ENCODE data around the gene CCR7. TPM values are rescaled to one million over a fixed set of nuclear protein-coding genes. Genes with fewer than 3 reads are reported as not detected.
A peak's percentile ranks its signal among the peaks of the same experiment; 100 is the strongest.

The CCR7 gene
- total and polyA plus RNA-seq, 2 donors from 2014 or later, result 0.17 to 7.1 TPM

- Histone ChIP-seq H3K4me3 (ENCODE audit: low read length in 3 of 3) (no peak overlapping the region), H3K27ac (ENCODE audit: low read depth in 2 of 2, low read length in 2 of 2) (no peak overlapping the region), H3K27me3 (ENCODE audit: control insufficient read depth, insufficient read depth, low read length) (no peaks in the 10 kb centered on the region), H3K9me3 (ENCODE audit: control insufficient read depth in 2 of 3, insufficient read depth in 1 of 3, low read length in 3 of 3) (no peaks in the 10 kb centered on the region), H3K36me3 (ENCODE audit: control insufficient read depth in 2 of 3, insufficient read depth in 3 of 3, low read length in 3 of 3) (no peaks in the 10 kb centered on the region), H3K9ac (ENCODE audit: low read length in 3 of 3) (no peak overlapping the region), H3K4me1 (ENCODE audit: control insufficient read depth in 2 of 3, insufficient read depth in 2 of 3, low read depth in 1 of 3, low read length in 3 of 3) (peaks cover 0 to 14% (median 11%) of the 10 kb centered on the region in 3 donors)
- TF ChIP-seq, protein P1, sequence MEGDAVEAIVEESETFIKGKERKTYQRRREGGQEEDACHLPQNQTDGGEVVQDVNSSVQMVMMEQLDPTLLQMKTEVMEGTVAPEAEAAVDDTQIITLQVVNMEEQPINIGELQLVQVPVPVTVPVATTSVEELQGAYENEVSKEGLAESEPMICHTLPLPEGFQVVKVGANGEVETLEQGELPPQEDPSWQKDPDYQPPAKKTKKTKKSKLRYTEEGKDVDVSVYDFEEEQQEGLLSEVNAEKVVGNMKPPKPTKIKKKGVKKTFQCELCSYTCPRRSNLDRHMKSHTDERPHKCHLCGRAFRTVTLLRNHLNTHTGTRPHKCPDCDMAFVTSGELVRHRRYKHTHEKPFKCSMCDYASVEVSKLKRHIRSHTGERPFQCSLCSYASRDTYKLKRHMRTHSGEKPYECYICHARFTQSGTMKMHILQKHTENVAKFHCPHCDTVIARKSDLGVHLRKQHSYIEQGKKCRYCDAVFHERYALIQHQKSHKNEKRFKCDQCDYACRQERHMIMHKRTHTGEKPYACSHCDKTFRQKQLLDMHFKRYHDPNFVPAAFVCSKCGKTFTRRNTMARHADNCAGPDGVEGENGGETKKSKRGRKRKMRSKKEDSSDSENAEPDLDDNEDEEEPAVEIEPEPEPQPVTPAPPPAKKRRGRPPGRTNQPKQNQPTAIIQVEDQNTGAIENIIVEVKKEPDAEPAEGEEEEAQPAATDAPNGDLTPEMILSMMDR (IDR thresholded peaks at IDR 0.05; ENCODE audit: borderline replicate concordance, extremely low read depth, insufficient read depth), result no peak
- FAIRE-seq (no peak), DNase-seq (peak in 1 of 5 donors; percentile 4)
- intact Hi-C loops (cut with DNase I), result no loop called here
Measured at GRCh38 chr17:40563220-40564052, 1.8 kb downstream of the CCR7 start.

- Histone ChIP-seq H3K4me1 (ENCODE audit: control insufficient read depth in 2 of 3, insufficient read depth in 2 of 3, low read depth in 1 of 3, low read length in 3 of 3) (peaks cover 0 to 14% (median 12%) of the 10 kb centered on the region in 3 donors), H3K4me3 (ENCODE audit: low read length in 3 of 3) (no peak overlapping the region), H3K27me3 (ENCODE audit: control insufficient read depth, insufficient read depth, low read length) (no peaks in the 10 kb centered on the region), H3K9ac (ENCODE audit: low read length in 3 of 3) (no peak overlapping the region), H3K9me3 (ENCODE audit: control insufficient read depth in 2 of 3, insufficient read depth in 1 of 3, low read length in 3 of 3) (no peaks in the 10 kb centered on the region), H3K36me3 (ENCODE audit: control insufficient read depth in 2 of 3, insufficient read depth in 3 of 3, low read length in 3 of 3) (no peaks in the 10 kb centered on the region), H3K27ac (ENCODE audit: low read depth in 2 of 2, low read length in 2 of 2) (no peak overlapping the region)
- TF ChIP-seq, protein P1 (IDR thresholded peaks at IDR 0.05; ENCODE audit: borderline replicate concordance, extremely low read depth, insufficient read depth), result no peak
- intact Hi-C loops (cut with DNase I), result no loop called here
- FAIRE-seq (no peak), DNase-seq (peak in 1 of 5 donors; percentile 1)
Measured at GRCh38 chr17:40562838-40563219, 2.4 kb downstream of the CCR7 start.

- FAIRE-seq (no peak), DNase-seq (peak in 2 of 5 donors; percentile 4 to 46)
- TF ChIP-seq, protein P1 (IDR thresholded peaks at IDR 0.05; ENCODE audit: borderline replicate concordance, extremely low read depth, insufficient read depth), result no peak
- H3K27me3 ChIP-seq (ENCODE audit: control insufficient read depth, insufficient read depth, low read length), result no peaks in the 10 kb centered on the region
- no peak overlapping the region for H3K9ac ChIP-seq (ENCODE audit: low read length in 3 of 3)
- H3K36me3 ChIP-seq (ENCODE audit: control insufficient read depth in 2 of 3, insufficient read depth in 3 of 3, low read length in 3 of 3), result no peaks in the 10 kb centered on the region
- intact Hi-C loops (cut with DNase I), result no loop called here
- H3K4me1 ChIP-seq (ENCODE audit: control insufficient read depth in 2 of 3, insufficient read depth in 2 of 3, low read depth in 1 of 3, low read length in 3 of 3), result peaks cover 0 to 19% (median 14%) of the 10 kb centered on the region in 3 donors
- H3K4me3 ChIP-seq (ENCODE audit: low read length in 3 of 3), result no peak overlapping the region
- H3K9me3 ChIP-seq (ENCODE audit: control insufficient read depth in 2 of 3, insufficient read depth in 1 of 3, low read length in 3 of 3), result no peaks in the 10 kb centered on the region
- H3K27ac ChIP-seq (ENCODE audit: low read depth in 2 of 2, low read length in 2 of 2), result no peak overlapping the region
Measured at GRCh38 chr17:40561871-40562611, 3.2 kb downstream of the CCR7 start.
